ENCODE data around the gene ZBTB3.
A peak's percentile ranks its signal among the peaks of the same experiment; 100 is the strongest.

DNA sequence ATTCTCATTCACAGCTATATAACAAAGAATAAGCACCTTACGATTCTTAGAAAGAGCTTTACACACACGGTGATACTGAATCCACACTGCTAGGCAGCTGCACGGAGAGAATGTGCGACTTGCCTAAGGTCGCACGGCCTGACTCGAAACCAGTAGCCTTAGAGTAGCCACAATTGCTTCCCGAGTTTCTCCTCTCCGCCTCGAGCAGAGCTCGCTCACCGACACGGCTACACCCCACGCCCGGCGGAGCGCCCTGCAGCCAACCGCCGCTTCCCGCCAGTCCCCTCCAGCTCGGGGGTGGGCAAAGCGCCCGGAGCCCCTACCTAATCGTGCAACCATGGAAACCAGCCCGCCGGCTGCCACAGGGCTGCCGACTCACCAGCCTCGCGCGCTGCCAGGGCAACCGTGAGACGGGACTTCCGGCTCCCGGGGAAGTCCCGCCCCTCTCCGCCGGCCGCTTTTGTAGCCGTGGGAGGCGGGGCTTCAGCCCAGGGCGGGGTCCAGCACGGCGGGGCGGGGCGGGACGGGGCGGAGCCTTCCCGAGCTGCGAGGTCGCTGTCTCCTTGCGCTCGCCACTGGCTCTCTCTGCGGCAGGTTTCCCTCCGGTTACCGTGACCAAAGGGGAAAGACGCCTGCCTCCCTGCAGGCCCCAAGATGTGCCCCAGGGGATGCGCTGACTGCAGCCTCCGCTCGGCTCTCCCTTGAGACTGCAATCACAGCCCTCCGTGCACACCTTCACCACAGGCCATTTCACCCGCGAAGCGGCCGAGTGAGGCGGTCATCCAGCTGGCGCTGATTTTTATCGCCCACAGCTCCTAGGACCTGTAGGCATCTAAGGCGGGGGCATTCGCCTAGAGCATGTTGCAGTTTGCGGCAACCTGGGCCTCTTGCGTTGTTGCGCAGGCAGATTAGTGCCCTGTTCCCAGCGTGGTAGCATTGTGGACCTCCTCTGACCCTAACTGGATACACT, 47.8 kb downstream of the ZBTB3 start:
- peak; percentile 60 for TF ChIP-seq POLR2A (IDR thresholded peaks at IDR 0.05)
- TF ChIP-seq, protein P1, sequence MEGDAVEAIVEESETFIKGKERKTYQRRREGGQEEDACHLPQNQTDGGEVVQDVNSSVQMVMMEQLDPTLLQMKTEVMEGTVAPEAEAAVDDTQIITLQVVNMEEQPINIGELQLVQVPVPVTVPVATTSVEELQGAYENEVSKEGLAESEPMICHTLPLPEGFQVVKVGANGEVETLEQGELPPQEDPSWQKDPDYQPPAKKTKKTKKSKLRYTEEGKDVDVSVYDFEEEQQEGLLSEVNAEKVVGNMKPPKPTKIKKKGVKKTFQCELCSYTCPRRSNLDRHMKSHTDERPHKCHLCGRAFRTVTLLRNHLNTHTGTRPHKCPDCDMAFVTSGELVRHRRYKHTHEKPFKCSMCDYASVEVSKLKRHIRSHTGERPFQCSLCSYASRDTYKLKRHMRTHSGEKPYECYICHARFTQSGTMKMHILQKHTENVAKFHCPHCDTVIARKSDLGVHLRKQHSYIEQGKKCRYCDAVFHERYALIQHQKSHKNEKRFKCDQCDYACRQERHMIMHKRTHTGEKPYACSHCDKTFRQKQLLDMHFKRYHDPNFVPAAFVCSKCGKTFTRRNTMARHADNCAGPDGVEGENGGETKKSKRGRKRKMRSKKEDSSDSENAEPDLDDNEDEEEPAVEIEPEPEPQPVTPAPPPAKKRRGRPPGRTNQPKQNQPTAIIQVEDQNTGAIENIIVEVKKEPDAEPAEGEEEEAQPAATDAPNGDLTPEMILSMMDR (IDR thresholded peaks at IDR 0.05), result no peak
